NOMO-1 treated with DMSO at 0.1 percent for 48 hours (cell line): Measurements from ENCODE around the gene CFAP61.
"Not testable (repeated sequence)": the region's sequence is repeated elsewhere in the genome, so short reads cannot be mapped to it uniquely, and the experiment has no call there.

Source experiments
- DNase-seq: peaks from one replicate; lab custom pipeline; 2025; ENCODE audit not compliant: unreplicated experiment; lab: John Stamatoyannopoulos, UW

CFAP61 gene

GRCh38 chr20:20205862-20206236, 153.5 kb downstream of the CFAP61 start:
- no peak for DNase-seq

GRCh38 chr20:20206788-20207187, 154.5 kb downstream of the CFAP61 start:
- DNase-seq: no peak

GRCh38 chr20:20207291-20207690, 155.0 kb downstream of the CFAP61 start:
- no peak for DNase-seq

GRCh38 chr20:20207872-20208271, 155.5 kb downstream of the CFAP61 start:
- no peak for DNase-seq

GRCh38 chr20:20209684-20210083, 157.4 kb downstream of the CFAP61 start:
- no peak for DNase-seq

- no peak for DNase-seq
These were observed 158.0 kb downstream of the CFAP61 start for GRCh38 chr20:20210327-20210726.

- DNase-seq: no peak
These were observed 158.6 kb downstream of the CFAP61 start for GRCh38 chr20:20210943-20211273.

- DNase-seq: no peak
These were observed 159.1 kb downstream of the CFAP61 start for GRCh38 chr20:20211274-20211987.

- no peak for DNase-seq
These were observed 159.7 kb downstream of the CFAP61 start for GRCh38 chr20:20211988-20212518.

- DNase-seq: no peak
These were observed 160.4 kb downstream of the CFAP61 start for GRCh38 chr20:20212675-20213096.

- DNase-seq: no peak
These were observed 161.3 kb downstream of the CFAP61 start for GRCh38 chr20:20213526-20214121.

GRCh38 chr20:20214757-20215275, 162.5 kb downstream of the CFAP61 start:
- no peak for DNase-seq

GRCh38 chr20:20215976-20216727, 163.8 kb downstream of the CFAP61 start:
- no peak for DNase-seq

GRCh38 chr20:20216941-20217340, 164.6 kb downstream of the CFAP61 start:
- no peak for DNase-seq

GRCh38 chr20:20217621-20218020, 165.3 kb downstream of the CFAP61 start:
- no peak for DNase-seq

- DNase-seq: not testable (repeated sequence)
These were observed 165.8 kb downstream of the CFAP61 start for GRCh38 chr20:20218106-20218505.

GRCh38 chr20:20219016-20219415, 166.7 kb downstream of the CFAP61 start:
- DNase-seq: no peak

- no peak for DNase-seq
These were observed 167.8 kb downstream of the CFAP61 start for GRCh38 chr20:20220134-20220533.

GRCh38 chr20:20223981-20224380, 171.6 kb downstream of the CFAP61 start:
- DNase-seq: no peak

GRCh38 chr20:20224806-20225205, 172.5 kb downstream of the CFAP61 start:
- no peak for DNase-seq

- DNase-seq: no peak
These were observed 173.2 kb downstream of the CFAP61 start for GRCh38 chr20:20225325-20226043.
